NCI-H146 treated with DMSO at 0.1 percent for 48 hours (cell line): ENCODE data around the gene SPOCK1.

Source experiments
- DNase-seq: peaks from one replicate; lab custom pipeline; 2025; ENCODE audit not compliant: unreplicated experiment; lab: John Stamatoyannopoulos, UW

The SPOCK1 gene

GRCh38 chr5:137446151-137446550, 53.0 kb downstream of the SPOCK1 start:
- DNase-seq, result no peak

DNA sequence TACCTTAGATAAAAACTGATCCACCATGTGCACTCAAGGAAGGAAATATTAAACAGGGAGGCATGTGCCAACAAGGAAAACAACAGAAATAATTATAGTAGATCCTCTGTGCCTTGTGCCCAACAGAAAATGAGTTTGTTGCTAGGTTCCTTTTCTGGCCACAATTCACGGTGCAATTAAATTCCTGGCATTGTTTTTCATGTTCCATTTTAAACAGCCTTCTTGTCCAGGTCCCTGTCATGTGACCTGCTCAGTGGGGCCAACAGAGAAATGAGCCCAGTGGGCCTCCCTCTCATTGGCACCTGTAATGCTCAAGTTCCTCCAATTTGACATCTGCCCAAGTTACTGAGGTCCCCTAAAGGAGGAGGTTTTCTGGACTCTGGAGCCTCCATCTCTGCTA, 56.5 kb downstream of the SPOCK1 start:
- peak; percentile 36 for DNase-seq

- no peak for DNase-seq
Observed at GRCh38 chr5:137441476-137441875, 57.6 kb downstream of the SPOCK1 start.

DNA sequence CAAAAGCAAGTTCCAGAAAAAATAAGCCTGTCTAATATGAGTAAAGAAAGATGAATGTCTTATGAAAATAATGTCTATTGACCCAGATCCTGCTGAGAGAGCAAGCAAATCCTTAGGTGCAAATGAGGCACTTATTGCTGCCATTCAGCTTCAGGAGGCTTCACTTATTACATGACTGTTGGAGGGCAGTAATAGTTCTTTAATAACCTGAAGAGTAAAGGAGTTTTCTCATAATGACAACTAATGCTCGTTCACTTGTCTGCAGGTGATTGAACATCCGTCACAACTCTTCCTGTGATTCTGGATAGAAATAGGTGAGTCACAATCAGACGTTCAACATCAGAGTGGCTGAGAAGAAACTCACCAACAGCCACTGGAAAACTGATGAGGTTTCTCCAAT, 58.3 kb downstream of the SPOCK1 start:
- peak; percentile 41 for DNase-seq

- no peak for DNase-seq
Observed at GRCh38 chr5:137439645-137440044, 59.5 kb downstream of the SPOCK1 start.

- no peak for DNase-seq
Observed at GRCh38 chr5:137438932-137439331, 60.2 kb downstream of the SPOCK1 start.

DNA sequence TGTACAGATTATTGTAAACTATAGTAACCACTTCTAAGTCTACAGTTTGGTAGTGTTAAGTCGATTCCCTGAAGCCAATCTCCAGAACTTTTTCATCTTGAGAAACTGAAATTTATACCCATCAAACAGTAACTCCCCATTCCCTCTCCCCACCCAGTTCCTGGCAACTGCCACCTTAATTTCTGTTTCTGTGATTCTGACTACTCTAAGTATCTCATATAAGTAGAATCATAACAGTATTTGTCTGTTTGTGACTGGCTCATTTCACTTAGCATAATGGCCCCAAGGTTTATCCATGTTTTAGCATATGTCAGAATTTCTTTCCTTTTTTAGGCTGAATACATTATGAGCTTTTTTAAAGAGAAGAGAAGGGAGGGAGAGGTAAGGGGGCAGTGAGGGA, 61.4 kb downstream of the SPOCK1 start:
- no peak for DNase-seq

DNA sequence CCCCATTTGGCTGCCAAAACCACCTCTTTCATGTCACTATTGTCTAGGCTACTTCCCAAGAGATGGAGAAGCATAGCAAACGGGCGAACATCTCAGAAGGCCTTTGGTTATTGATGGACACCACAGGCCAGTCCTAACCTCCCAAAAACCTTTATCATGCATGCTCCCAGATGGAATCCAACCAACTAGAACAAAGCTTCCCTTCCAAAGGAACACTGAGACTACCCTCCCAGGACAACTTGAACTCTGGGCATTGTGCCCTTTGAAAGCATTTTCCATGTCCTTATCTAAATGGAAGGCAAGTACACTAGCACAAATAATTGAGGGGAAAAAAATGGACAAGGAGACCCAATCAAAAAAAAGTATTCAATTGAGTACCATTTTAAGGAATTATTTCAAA, 65.6 kb downstream of the SPOCK1 start:
- no peak for DNase-seq

DNA sequence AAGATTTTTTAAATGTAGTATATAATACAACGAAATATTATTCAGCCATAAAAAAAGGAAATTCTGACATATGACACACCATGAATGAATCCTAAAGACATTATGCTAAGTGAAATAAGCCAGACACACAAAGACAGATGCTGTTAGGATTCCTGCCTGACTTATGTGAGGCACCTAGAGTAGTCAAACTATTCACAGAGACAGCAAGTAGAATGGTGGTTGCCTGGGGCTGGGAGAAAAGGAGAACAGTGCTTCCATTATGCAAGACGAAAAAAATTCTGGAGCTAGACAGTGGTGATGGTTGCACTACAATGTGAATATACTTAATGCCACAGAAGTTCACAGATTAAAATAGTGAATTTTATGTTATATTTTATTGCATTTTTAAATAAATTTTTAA, 66.8 kb downstream of the SPOCK1 start:
- no peak for DNase-seq

DNA sequence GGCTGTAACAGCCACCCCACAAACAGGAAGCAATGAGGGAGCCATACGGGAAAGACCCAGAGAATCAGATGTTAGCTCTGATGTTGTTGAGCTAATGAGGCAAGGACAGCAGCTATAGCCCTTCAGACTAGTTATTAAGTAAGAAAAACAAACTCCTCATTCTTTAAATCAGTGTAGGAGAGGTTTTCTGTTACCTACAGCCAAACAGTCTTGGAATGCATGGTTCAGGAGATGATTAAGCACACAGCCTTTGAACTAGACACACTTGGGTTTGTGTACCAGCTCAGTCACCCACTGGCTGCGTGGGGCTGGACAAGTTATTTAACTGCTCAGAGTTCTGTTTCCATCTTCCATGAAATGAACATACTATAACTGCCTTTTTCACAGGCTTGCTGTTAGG, 68.1 kb downstream of the SPOCK1 start:
- DNase-seq, result no peak

GRCh38 chr5:137415231-137415681, 83.9 kb downstream of the SPOCK1 start:
- DNase-seq, result no peak

- no peak for DNase-seq
Observed at GRCh38 chr5:137414112-137414755, 84.9 kb downstream of the SPOCK1 start.

- DNase-seq, result no peak
Observed at GRCh38 chr5:137412136-137412535, 87.0 kb downstream of the SPOCK1 start.

GRCh38 chr5:137410234-137411010, 88.7 kb downstream of the SPOCK1 start:
- DNase-seq, result no peak

GRCh38 chr5:137409736-137410135, 89.4 kb downstream of the SPOCK1 start:
- DNase-seq, result no peak

DNA sequence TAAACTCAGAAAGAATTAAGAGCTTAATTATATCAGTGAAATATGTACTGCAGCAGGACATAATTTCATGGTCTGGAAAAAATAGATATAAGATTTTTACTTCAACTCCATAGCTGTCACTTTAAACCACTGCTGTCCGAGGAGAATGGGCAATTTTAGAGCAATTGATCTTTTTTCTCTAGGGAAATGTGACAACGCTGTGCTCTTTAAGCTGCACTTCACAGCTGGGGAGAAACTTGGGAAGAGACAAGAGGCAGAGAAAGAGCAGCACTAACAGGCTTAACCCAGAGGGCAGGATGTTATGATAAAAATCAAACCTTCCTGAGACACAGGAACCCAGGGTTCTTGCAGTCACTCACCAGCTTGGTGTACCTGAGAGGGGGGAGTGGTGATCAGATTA, 92.0 kb downstream of the SPOCK1 start:
- no peak for DNase-seq

DNA sequence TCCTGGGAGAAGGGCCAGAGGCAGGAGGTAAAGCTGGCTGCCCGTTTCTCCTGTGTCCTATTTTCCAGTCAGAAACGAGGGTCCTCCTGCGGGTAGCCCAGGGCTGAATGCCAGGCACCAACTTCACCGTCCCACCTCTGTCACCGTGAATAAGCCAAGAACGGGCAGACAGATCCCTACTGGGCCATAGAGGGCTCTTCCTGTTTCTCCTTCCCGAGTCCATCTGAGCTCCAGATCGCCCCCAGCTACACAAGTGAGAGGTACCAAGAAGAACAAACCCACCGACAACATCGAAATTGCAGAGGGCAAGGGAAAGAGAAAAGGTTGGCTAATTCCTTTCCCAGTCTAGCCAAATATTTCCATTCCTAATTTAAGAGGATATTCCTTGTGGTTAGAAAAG, 93.7 kb downstream of the SPOCK1 start:
- no peak for DNase-seq

DNA sequence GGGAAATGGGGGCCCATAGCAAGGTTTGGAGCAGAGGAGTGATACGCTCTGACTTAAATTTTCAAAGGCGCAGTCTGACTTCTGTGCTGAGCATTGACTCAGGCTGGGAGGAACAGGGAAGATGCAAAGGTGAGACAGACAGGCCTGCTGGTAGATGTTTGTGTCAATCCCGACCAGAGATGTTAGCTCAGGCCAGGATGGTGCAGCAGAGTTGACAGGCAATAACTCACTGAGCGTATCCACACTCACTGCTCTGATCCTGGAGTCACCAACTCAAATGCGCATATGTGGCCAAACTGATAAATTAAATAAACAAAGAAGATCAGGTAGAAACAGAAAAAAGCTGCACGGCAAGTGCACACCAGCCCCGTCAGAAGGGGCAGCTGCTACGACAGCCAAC, 95.3 kb downstream of the SPOCK1 start:
- DNase-seq, result no peak

- DNase-seq, result no peak
Observed at GRCh38 chr5:137402436-137403187, 96.5 kb downstream of the SPOCK1 start.

DNA sequence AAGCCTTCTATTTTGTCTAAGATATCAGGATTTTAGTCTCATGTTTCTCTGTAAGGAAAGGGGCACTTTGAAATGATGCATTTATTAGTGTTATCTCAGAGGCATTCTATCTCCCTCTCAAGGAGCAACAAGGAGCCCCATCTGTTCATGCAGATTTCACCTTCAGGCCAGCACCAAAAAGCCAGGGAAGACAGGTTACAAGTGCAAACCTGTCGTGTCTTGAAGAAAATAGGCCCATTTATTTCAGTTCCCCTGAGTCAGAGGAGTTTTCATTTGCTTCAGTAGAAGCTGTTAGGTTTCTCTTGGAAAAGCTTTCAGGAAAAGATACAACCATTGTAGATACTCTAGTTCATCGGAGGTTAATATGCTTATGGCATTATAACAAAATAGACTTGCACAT, 97.2 kb downstream of the SPOCK1 start:
- DNase-seq, result no peak

- no peak for DNase-seq
Observed at GRCh38 chr5:137400571-137400970, 98.6 kb downstream of the SPOCK1 start.

DNA sequence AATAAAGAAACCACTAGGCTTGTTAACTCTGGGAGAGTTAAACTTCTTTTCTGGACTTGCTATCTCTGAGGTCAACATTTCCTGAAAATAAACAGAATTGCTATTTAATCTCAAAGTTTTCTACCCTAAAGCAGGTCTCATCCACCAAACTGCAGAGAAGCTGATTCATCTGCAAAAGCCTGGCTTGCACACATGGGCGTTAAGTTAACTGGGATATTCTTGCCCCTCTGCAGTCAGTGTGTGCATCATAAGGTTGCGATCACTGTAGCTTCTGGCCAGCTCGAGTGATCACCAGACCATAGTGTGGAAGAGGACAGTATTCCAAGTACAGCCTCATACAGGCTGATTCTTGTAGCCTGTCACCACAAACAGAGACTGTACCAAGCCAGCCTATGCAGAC, 99.2 kb downstream of the SPOCK1 start:
- DNase-seq, result no peak
